A673 (cell line): Measurements from ENCODE around the gene NPB. TPM values are rescaled to one million over a fixed set of nuclear protein-coding genes. Genes with fewer than 3 reads are reported as not detected.

Experiments
- BruUV-seq: library from RNA; stranded (reverse); fragments of 400-500 nt; replicated peaks from 2 replicates; lab custom pipeline; 2021; lab: Mats Ljungman, UMichigan
- CTCF ChIA-PET: fragments of 300-600 bp; sonication (Branson Sonifier 250); formaldehyde crosslinking; loops from one replicate; lab custom pipeline; 2022; ENCODE audit warnings: antibody characterized with exemption; lab: Charles Lee
- POLR2A ChIA-PET: fragments of 300-600 bp; sonication (Branson Sonifier 250); formaldehyde crosslinking; loops from one replicate; lab custom pipeline; 2022; ENCODE audit warnings: antibody characterized with exemption; ENCODE audit not compliant: low non-redundant PET; lab: Charles Lee
- DNase-seq: peaks from one replicate; pipeline ENCODE4 v3.0.0-alpha.2; 2015; ENCODE audit warnings: low spot score
- H3K27ac ChIP-seq: fragments of 200-600 bp; sonication (generic); 2 replicates; pipeline ENCODE4 v1.5.1; 2016; ENCODE audit warnings: mixed run types, low read depth, mild to moderate bottlenecking, mixed read lengths, antibody characterized with exemption, low read length; ENCODE audit not compliant: poor library complexity, severe bottlenecking
- H3K27me3 ChIP-seq: fragments of 200-600 bp; sonication (generic); replicated peaks from 2 replicates; pipeline ENCODE4 v1.6.1; 2017; ENCODE audit warnings: mixed run types, low read depth, mild to moderate bottlenecking, mixed read lengths, antibody characterized with exemption, low read length; ENCODE audit not compliant: insufficient read depth, poor library complexity
- H3K36me3 ChIP-seq: fragments of 200-600 bp; sonication (generic); 2 replicates; pipeline ENCODE4 v1.6.1; 2016; ENCODE audit warnings: mixed run types, mild to moderate bottlenecking, mixed read lengths, antibody characterized with exemption, low read length; ENCODE audit not compliant: insufficient read depth, poor library complexity, severe bottlenecking
- H3K4me1 ChIP-seq: fragments of 200-600 bp; sonication (generic); 2 replicates; pipeline ENCODE4 v1.6.1; 2017; ENCODE audit warnings: mixed run types, mild to moderate bottlenecking, mixed read lengths, antibody characterized with exemption, low read length; ENCODE audit not compliant: insufficient read depth, poor library complexity, severe bottlenecking
- H3K4me3 ChIP-seq: fragments of 200-600 bp; sonication (generic); 2 replicates; pipeline ENCODE4 v1.5.1; 2016; ENCODE audit warnings: low read depth, mixed run types, mild to moderate bottlenecking, mixed read lengths, low read length; ENCODE audit not compliant: poor library complexity, severe bottlenecking
- H3K9me3 ChIP-seq: fragments of 200-600 bp; sonication (generic); 2 replicates; pipeline ENCODE4 v1.6.1; 2016; ENCODE audit warnings: mixed run types, low read depth, mild to moderate bottlenecking, mixed read lengths, antibody characterized with exemption, low read length; ENCODE audit not compliant: poor library complexity, severe bottlenecking
- CTCF ChIP-seq: fragments of 300-800, 200-600 bp; sonication (generic); conservative IDR thresholded peaks from 2 replicates; pipeline ENCODE4 v1.5.1; 2017; ENCODE audit warnings: low read depth, mild to moderate bottlenecking, antibody characterized with exemption, low read length, moderate library complexity, mixed read lengths
- EZH2 ChIP-seq: fragments of 200-600 bp; sonication (generic); IDR thresholded peaks from 2 replicates; pipeline ENCODE4 v1.6.1; 2017; ENCODE audit warnings: borderline replicate concordance, low read depth, mild to moderate bottlenecking, mixed read lengths, antibody characterized with exemption, low read length; ENCODE audit not compliant: poor library complexity, severe bottlenecking
- intact Hi-C: fragments of 100-400 bp; cut with micrococcal nuclease; formaldehyde crosslinking; loops from one replicate; pipeline ENCODE4 v1.10.0; 2022; ENCODE audit not compliant: unreplicated experiment
- total RNA-seq: library from RNA; stranded (reverse); gene quantifications from 2 replicates; pipeline ENCODE4 v1.2.3, GENCODE V29; 2021

The NPB gene
- total RNA-seq, 1 experiment from 2014 or later, result 0.75 TPM

- DNase-seq, result no peak
- no peaks in the 10 kb centered on the region for H3K36me3 ChIP-seq
- TF ChIP-seq CTCF (no peak), EZH2 (no peak)
- no TSS peak for BruUV-seq
- no peaks in the 10 kb centered on the region for H3K9me3 ChIP-seq
- ChIA-PET CTCF (no interaction called here), POLR2A (no interaction called here)
- no peaks in the 10 kb centered on the region for H3K27me3 ChIP-seq
- peaks cover 4% of the 10 kb centered on the region for H3K4me1 ChIP-seq
- no peak overlapping the region for H3K4me3 ChIP-seq
- intact Hi-C loops, result no loop called here
- no peak overlapping the region for H3K27ac ChIP-seq
These were observed 39.6 kb downstream of the NPB start for GRCh38 chr17:81941484-81942166.

- DNase-seq, result no peak
- POLR2A ChIA-PET, result no interaction called here
- TF ChIP-seq CTCF (no peak), EZH2 (no peak)
- H3K27me3 ChIP-seq, result no peaks in the 10 kb centered on the region
- intact Hi-C loops, result no loop called here
- no peaks in the 10 kb centered on the region for H3K36me3 ChIP-seq
- BruUV-seq, result no TSS peak
- CTCF ChIA-PET, result no interaction called here
- H3K4me1 ChIP-seq, result peaks cover 4% of the 10 kb centered on the region
- no peak overlapping the region for H3K4me3 ChIP-seq
- no peaks in the 10 kb centered on the region for H3K9me3 ChIP-seq
- no peak overlapping the region for H3K27ac ChIP-seq
These were observed 40.1 kb downstream of the NPB start for GRCh38 chr17:81942167-81942553.

- H3K36me3 ChIP-seq, result no peaks in the 10 kb centered on the region
- BruUV-seq, result no TSS peak
- ChIA-PET POLR2A (no interaction called here), CTCF (no interaction called here)
- intact Hi-C loops, result no loop called here
- no peak for DNase-seq
- H3K9me3 ChIP-seq, result no peaks in the 10 kb centered on the region
- TF ChIP-seq CTCF (no peak), EZH2 (no peak)
- no peaks in the 10 kb centered on the region for H3K27me3 ChIP-seq
- no peak overlapping the region for H3K27ac ChIP-seq
- no peak overlapping the region for H3K4me3 ChIP-seq
- H3K4me1 ChIP-seq, result no peaks in the 10 kb centered on the region
These were observed 42.8 kb downstream of the NPB start for GRCh38 chr17:81944858-81945257.
